ENCODE results near the gene KCNK5. TPM values are rescaled to one million over a fixed set of nuclear protein-coding genes. Genes with fewer than 3 reads are reported as not detected.
A peak's percentile ranks its signal among the peaks of the same experiment; 100 is the strongest.

Gene KCNK5
- total and polyA plus RNA-seq, 7 donors = 0.06 to 0.24 (median 0.10) TPM; not detected in 1

- DNase-seq = peak in 1 of 2 donors; percentile 28
- H3K27me3 ChIP-seq (ENCODE audit: insufficient read depth in 3 of 3, low read length in 2 of 3) = no peaks in the 10 kb centered on the region
- no peaks in the 10 kb centered on the region for H3K4me1 ChIP-seq
- H3K4me3 ChIP-seq = no peak overlapping the region
- intact Hi-C loops (cut with DNase I) = no loop called here
- ATAC-seq = no peak
- WGBS, 3 donors = 59 to 70% (median 63%) methylated on average over 6 of the region's 6 CpGs
- H3K36me3 ChIP-seq (ENCODE audit: insufficient read depth in 1 of 2, low read depth in 1 of 2) = no peaks in the 10 kb centered on the region
- no peak for TF ChIP-seq CTCF (IDR thresholded peaks at IDR 0.05)
- H3K9me3 ChIP-seq = no peaks in the 10 kb centered on the region
- H3K27ac ChIP-seq = no peak overlapping the region
These were observed 44.1 kb upstream of the KCNK5 start for GRCh38 chr6:39273406-39273821.

- no peaks in the 10 kb centered on the region for H3K9me3 ChIP-seq
- no peaks in the 10 kb centered on the region for H3K4me1 ChIP-seq
- H3K27me3 ChIP-seq (ENCODE audit: insufficient read depth in 3 of 3, low read length in 2 of 3) = no peaks in the 10 kb centered on the region
- 49 to 59% (median 55%) methylated on average over 1 of the region's 1 CpG for WGBS, 3 donors
- H3K36me3 ChIP-seq (ENCODE audit: insufficient read depth in 1 of 2, low read depth in 1 of 2) = no peaks in the 10 kb centered on the region
- intact Hi-C loops (cut with DNase I) = no loop called here
- no peak for TF ChIP-seq CTCF (IDR thresholded peaks at IDR 0.05)
- DNase-seq (no peak), ATAC-seq (no peak)
- no peak overlapping the region for H3K4me3 ChIP-seq
- H3K27ac ChIP-seq = no peak overlapping the region
These were observed 40.7 kb upstream of the KCNK5 start for GRCh38 chr6:39269961-39270360.

DNA sequence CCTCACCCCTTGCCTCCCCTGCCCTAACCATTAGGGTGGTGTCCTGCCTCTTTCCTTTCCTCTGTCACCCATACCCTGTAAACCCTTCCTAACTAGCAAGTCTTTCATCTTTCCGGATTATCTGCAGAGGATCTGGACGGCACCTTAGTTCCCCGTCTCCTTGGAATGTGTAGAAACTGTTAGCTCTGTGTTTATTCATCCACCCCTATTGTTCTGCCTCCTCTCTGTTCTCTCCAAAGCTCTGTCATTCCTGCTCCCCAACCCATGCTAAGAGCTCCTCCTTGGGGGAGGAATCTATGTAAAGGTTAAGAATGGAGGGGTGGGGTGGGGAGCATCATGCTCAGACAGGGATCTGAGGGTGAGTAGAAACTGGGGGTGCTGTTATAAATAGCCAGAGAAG lies 39.4 kb upstream of the KCNK5 start:
- WGBS, 3 donors = 83 to 86% (median 84%) methylated on average over 3 of the region's 3 CpGs
- DNase-seq (no peak), ATAC-seq (no peak)
- no peak for TF ChIP-seq CTCF (IDR thresholded peaks at IDR 0.05)
- Histone ChIP-seq H3K27ac (no peak overlapping the region), H3K4me3 (no peak overlapping the region), H3K27me3 (ENCODE audit: insufficient read depth in 3 of 3, low read length in 2 of 3) (no peaks in the 10 kb centered on the region), H3K36me3 (ENCODE audit: insufficient read depth in 1 of 2, low read depth in 1 of 2) (no peaks in the 10 kb centered on the region), H3K4me1 (no peaks in the 10 kb centered on the region), H3K9me3 (no peaks in the 10 kb centered on the region)
- intact Hi-C loops (cut with DNase I) = no loop called here

- 71 to 82% (median 76%) methylated on average over 7 of the region's 7 CpGs for WGBS, 3 donors
- Histone ChIP-seq H3K27ac (no peak overlapping the region), H3K27me3 (ENCODE audit: insufficient read depth in 3 of 3, low read length in 2 of 3) (no peaks in the 10 kb centered on the region), H3K36me3 (ENCODE audit: insufficient read depth in 1 of 2, low read depth in 1 of 2) (no peaks in the 10 kb centered on the region), H3K4me1 (no peaks in the 10 kb centered on the region), H3K4me3 (no peak overlapping the region), H3K9me3 (no peaks in the 10 kb centered on the region)
- no peak for TF ChIP-seq CTCF (IDR thresholded peaks at IDR 0.05)
- ATAC-seq = no peak
- DNase-seq = no peak
- intact Hi-C loops (cut with DNase I) = no loop called here
These were observed 38.9 kb upstream of the KCNK5 start for GRCh38 chr6:39268171-39268570.

GRCh38 chr6:39266782-39267355 lies 37.6 kb upstream of the KCNK5 start:
- Histone ChIP-seq H3K27me3 (ENCODE audit: insufficient read depth in 3 of 3, low read length in 2 of 3) (peaks cover 0 to 2% (median 0%) of the 10 kb centered on the region in 3 donors), H3K4me1 (no peaks in the 10 kb centered on the region), H3K36me3 (ENCODE audit: insufficient read depth in 1 of 2, low read depth in 1 of 2) (no peaks in the 10 kb centered on the region), H3K27ac (no peak overlapping the region), H3K4me3 (no peak overlapping the region), H3K9me3 (no peaks in the 10 kb centered on the region)
- WGBS, 3 donors = 82 to 95% (median 87%) methylated on average over 5 of the region's 5 CpGs
- intact Hi-C loops (cut with DNase I) = no loop called here
- no peak for DNase-seq
- ATAC-seq = no peak
- no peak for TF ChIP-seq CTCF (IDR thresholded peaks at IDR 0.05)

Measured in psoas muscle (tissue), 8 donors.